HCT116 (cell line): Measurements from ENCODE around the gene GEMIN7. TPM values are rescaled to one million over a fixed set of nuclear protein-coding genes. Genes with fewer than 3 reads are reported as not detected.

Experiments used
- ATAC-seq: fragments of 200-7000 bp; cut with Tn5 transposase; 2 replicates; pipeline ENCODE4 v1.9.1; 2020; ENCODE audit warnings: mild to moderate bottlenecking, moderate library complexity
- BruUV-seq: library from RNA; stranded (reverse); fragments of 400-500 nt; replicated peaks from 2 replicates; lab custom pipeline; 2021; lab: Mats Ljungman, UMichigan
- CTCF ChIA-PET: fragments of 300-600 bp; sonication (Branson Sonifier 250); formaldehyde crosslinking; loops from one replicate; lab custom pipeline; 2021; ENCODE audit warnings: antibody characterized with exemption; lab: Charles Lee
- POLR2A ChIA-PET: fragments of 300-600, 350-600 bp; sonication (Branson Sonifier 250); formaldehyde crosslinking; loops from one replicate; lab custom pipeline; 2021; ENCODE audit warnings: antibody characterized with exemption; lab: Charles Lee
- RAD21 ChIA-PET, 2 experiments: fragments of 300-600 bp; sonication (Branson Sonifier 250); formaldehyde crosslinking; loops; one replicate each; lab custom pipeline; 2023; ENCODE audit warnings: low total read pairs in 2 of 2; ENCODE audit not compliant: uncharacterized antibody in 2 of 2, unreplicated experiment in 2 of 2, low non-redundant PET in 1 of 2; lab: Charles Lee
- DNase-seq: peaks from one replicate; pipeline ENCODE4 v3.0.0-alpha.2; 2010; ENCODE audit warnings: low read depth, low spot score
- H2AFZ ChIP-seq: fragments of 200-600 bp; shearing (Covaris generic), sonication (generic); 2 replicates; pipeline ENCODE4 v1.6.1; 2017; ENCODE audit warnings: low read depth, mixed run types, mixed read lengths, antibody characterized with exemption, low read length; ENCODE audit not compliant: poor library complexity, severe bottlenecking
- H3K27ac ChIP-seq: 2 replicates; pipeline ENCODE4 v1.5.1; 2012; ENCODE audit warnings: low read depth, low read length
- H3K27me3 ChIP-seq: fragments of 200-600 bp; sonication (generic); 2 replicates; pipeline ENCODE4 v1.6.1; 2016; ENCODE audit warnings: mixed run types, low read length, mixed read lengths; ENCODE audit not compliant: insufficient read depth
- H3K36me3 ChIP-seq, 2 experiments: fragments of 200-500 bp in 1 of 2; fragments of 200-600 bp in 1 of 2; sonication (Bioruptor generic) in 1 of 2; sonication (generic) in 1 of 2; 2 replicates each; pipeline versions ENCODE4 v1.5.1 to v1.6.1; 2014 to 2016; ENCODE audit warnings: low read length in 2 of 2, inconsistent platforms in 1 of 2, mixed read lengths in 1 of 2, mixed run types in 1 of 2; ENCODE audit not compliant: insufficient read depth in 2 of 2, control insufficient read depth in 1 of 2
- H3K4me1 ChIP-seq, 2 experiments: fragments of 200-600 bp in 1 of 2; sonication (generic) in 1 of 2; 2 replicates each; pipeline versions ENCODE4 v1.5.1 to v1.6.1; 2012 to 2017; ENCODE audit warnings: low read length in 2 of 2, inconsistent platforms in 1 of 2, mild to moderate bottlenecking in 1 of 2, mixed read lengths in 1 of 2, mixed run types in 1 of 2, moderate library complexity in 1 of 2; ENCODE audit not compliant: insufficient read depth in 2 of 2, control insufficient read depth in 1 of 2
- H3K4me2 ChIP-seq: fragments of 200-600 bp; sonication (generic); 2 replicates; pipeline ENCODE4 v1.6.1; 2017; ENCODE audit warnings: mixed run types, low read length, mixed read lengths
- H3K4me3 ChIP-seq, 2 experiments: fragments of 200-600 bp in 1 of 2; sonication (generic) in 1 of 2; replicated peaks in 1 of 2; 2 replicates each; pipeline ENCODE4 v1.5.1; 2011 to 2016; ENCODE audit warnings: low read length in 2 of 2, control low read depth in 1 of 2, low read depth in 1 of 2, mild to moderate bottlenecking in 1 of 2, mixed read lengths in 1 of 2, mixed run types in 1 of 2
- H3K79me2 ChIP-seq: fragments of 200-600 bp; sonication (generic); 2 replicates; pipeline ENCODE4 v1.6.1; 2017; ENCODE audit warnings: mild to moderate bottlenecking, mixed run types, low read length, moderate library complexity, mixed read lengths; ENCODE audit not compliant: insufficient read depth
- H3K9ac ChIP-seq: fragments of 200-600 bp; sonication (generic); 2 replicates; pipeline ENCODE4 v1.6.1; 2016; ENCODE audit warnings: low read length, mixed read lengths
- H3K9me2 ChIP-seq: fragments of 200-600 bp; sonication (generic), shearing (Covaris generic); 2 replicates; pipeline ENCODE4 v1.6.1; 2017; ENCODE audit warnings: mixed run types, mild to moderate bottlenecking, moderate library complexity; ENCODE audit not compliant: insufficient read depth
- H3K9me3 ChIP-seq, 2 experiments: fragments of 200-500 bp in 1 of 2; fragments of 200-600 bp in 1 of 2; sonication (Bioruptor generic) in 1 of 2; sonication (generic) in 1 of 2; 2 replicates each; pipeline ENCODE4 v1.6.1; 2014 to 2017; ENCODE audit warnings: low read length in 2 of 2, mixed read lengths in 2 of 2, inconsistent platforms in 1 of 2, low read depth in 1 of 2, mild to moderate bottlenecking in 1 of 2, mixed run types in 1 of 2, moderate library complexity in 1 of 2; ENCODE audit not compliant: control insufficient read depth in 1 of 2, insufficient read depth in 1 of 2
- H4K20me1 ChIP-seq: fragments of 200-600 bp; sonication (generic), shearing (Covaris generic); 2 replicates; pipeline ENCODE4 v1.6.1; 2017; ENCODE audit warnings: mixed run types, mild to moderate bottlenecking, moderate library complexity; ENCODE audit not compliant: insufficient read depth
- CBX3 ChIP-seq: IDR thresholded peaks from 2 replicates; pipeline ENCODE4 v1.6.1; 2012; ENCODE audit warnings: low read depth
- CTCF ChIP-seq, 3 experiments: fragments of 200-600 bp in 1 of 3; sonication (generic) in 1 of 3; IDR thresholded peaks in 2 of 3; conservative IDR thresholded peaks in 1 of 3; 2 replicates each; pipeline ENCODE4 v1.5.1; 2012 to 2017; ENCODE audit warnings: low read depth in 2 of 3, low read length in 2 of 3, antibody characterized with exemption in 1 of 3, borderline replicate concordance in 1 of 3, control low read depth in 1 of 3, mild to moderate bottlenecking in 1 of 3, mixed read lengths in 1 of 3, mixed run types in 1 of 3, moderate library complexity in 1 of 3; ENCODE audit not compliant: insufficient read depth in 1 of 3
- JUND ChIP-seq: IDR thresholded peaks from 2 replicates; pipeline ENCODE4 v1.6.1; 2012
- MAX ChIP-seq: IDR thresholded peaks from 2 replicates; pipeline ENCODE4 v1.6.1; 2012
- POLR2A ChIP-seq: IDR thresholded peaks from 2 replicates; pipeline ENCODE4 v1.7.0; 2011; ENCODE audit warnings: borderline replicate concordance; ENCODE audit not compliant: insufficient read depth, insufficient read length; ENCODE audit errors: extremely low read depth
- POLR2AphosphoS5 ChIP-seq: IDR thresholded peaks from 2 replicates; pipeline ENCODE4 v1.6.1; 2011; ENCODE audit warnings: mild to moderate bottlenecking, low read depth, low read length, moderate library complexity
- SP1 ChIP-seq: IDR thresholded peaks from 2 replicates; pipeline ENCODE4 v1.6.1; 2012; ENCODE audit warnings: low read depth
- TCF7L2 ChIP-seq: IDR thresholded peaks from 2 replicates; pipeline ENCODE4 v1.7.0; 2011; ENCODE audit warnings: borderline replicate concordance, inconsistent platforms; ENCODE audit not compliant: insufficient read depth, insufficient read length; ENCODE audit errors: extremely low read depth
- YY1 ChIP-seq: IDR thresholded peaks from 2 replicates; pipeline ENCODE4 v1.6.1; 2011; ENCODE audit warnings: low read length, low read depth, moderate library complexity, mild to moderate bottlenecking; ENCODE audit not compliant: insufficient replicate concordance; ENCODE audit errors: extremely low read depth
- ZFX ChIP-seq: fragments of 450-650 bp; IDR thresholded peaks from 2 replicates; pipeline ENCODE4 v1.6.1; 2017
- intact Hi-C: fragments of 100-400 bp; cut with micrococcal nuclease; formaldehyde crosslinking; loops from 2 replicates; pipeline ENCODE4 v1.10.0; 2022
- total RNA-seq: library from RNA; stranded (reverse); gene quantifications from one replicate; pipeline ENCODE4 v1.2.1, GENCODE V29; 2021; ENCODE audit not compliant: unreplicated experiment

Gene GEMIN7
- total RNA-seq, 1 experiment from 2014 or later: 35.4 TPM

GRCh38 chr19:45114116-45114515 lies 35.1 kb downstream of the GEMIN7 start:
- DNase-seq: no peak
- ChIA-PET CTCF (no interaction called here), POLR2A (no interaction called here), RAD21 (no interaction called here)
- H3K4me3 ChIP-seq: no peak overlapping the region
- no peaks in the 10 kb centered on the region for H3K9me3 ChIP-seq
- H2AFZ ChIP-seq: no peak overlapping the region
- 0 out of 2 replicates have a peak, but pooled peaks cover under 1% of the 10 kb centered on the region for H4K20me1 ChIP-seq
- BruUV-seq: no TSS peak
- no peaks in the 10 kb centered on the region for H3K9me2 ChIP-seq
- no peak overlapping the region for H3K4me2 ChIP-seq
- peaks cover 4 to 13% of the 10 kb centered on the region in 2 experiments; a peak in 1 of 4 replicates for H3K4me1 ChIP-seq
- TF ChIP-seq CTCF (IDR thresholded peaks at IDR 0.05 in 2 of 3, conservative IDR thresholded peaks at IDR 0.05 in 1 of 3; ENCODE audit: borderline replicate concordance in 1 of 3, insufficient read depth in 1 of 3, low read depth in 2 of 3, low read length in 2 of 3): no peak
- TF ChIP-seq TCF7L2: no peak
- TF ChIP-seq CBX3: no peak
- TF ChIP-seq JUND: no peak
- no peak for TF ChIP-seq YY1
- no peak for TF ChIP-seq MAX
- TF ChIP-seq POLR2A: no peak
- no peak for TF ChIP-seq SP1
- no peak for TF ChIP-seq ZFX
- no peak for TF ChIP-seq POLR2AphosphoS5
- intact Hi-C loops: no loop called here
- no peak overlapping the region for H3K27ac ChIP-seq
- no peak overlapping the region for H3K9ac ChIP-seq
- H3K27me3 ChIP-seq: no peaks in the 10 kb centered on the region
- H3K36me3 ChIP-seq: no peaks in the 10 kb centered on the region
- no peak for ATAC-seq
- peaks cover 91% of the 10 kb centered on the region for H3K79me2 ChIP-seq
